Common myeloid progenitor, CD34-positive (primary cell): Measurements from ENCODE around the gene VASN.

Source experiments
- CTCF ChIA-PET: fragments of 350-600 bp; sonication (Branson Sonifier 250); formaldehyde crosslinking; loops from one replicate; lab custom pipeline; 2021; ENCODE audit warnings: antibody characterized with exemption; lab: Charles Lee
- POLR2A ChIA-PET: fragments of 350-600 bp; sonication (Branson Sonifier 250); formaldehyde crosslinking; loops from one replicate; lab custom pipeline; 2021; ENCODE audit warnings: antibody characterized with exemption; lab: Charles Lee
- DNase-seq, 3 donors: peaks; one replicate each; pipeline versions ENCODE4 v3.0.0 to v3.0.0-alpha.2; 2013
- H3K27ac ChIP-seq, 2 experiments: 1 replicate in 1 of 2; 2 replicates in 1 of 2; pipeline ENCODE4 v1.7.0; 2013; ENCODE audit warnings: inconsistent platforms in 2 of 2, low read length in 2 of 2, mild to moderate bottlenecking in 2 of 2, low read depth in 1 of 2, moderate library complexity in 1 of 2; ENCODE audit not compliant: severe bottlenecking in 2 of 2, insufficient read depth in 1 of 2, poor library complexity in 1 of 2
- H3K27me3 ChIP-seq, 5 experiments: replicated peaks in 2 of 5; 1 replicate in 3 of 5; 2 replicates in 2 of 5; pipeline versions ENCODE4 v1.6.1 to v1.7.0; 2013; ENCODE audit warnings: low read length in 4 of 5, mild to moderate bottlenecking in 2 of 5, moderate library complexity in 2 of 5, inconsistent platforms in 1 of 5; ENCODE audit not compliant: insufficient read depth in 5 of 5, control insufficient read depth in 4 of 5
- H3K36me3 ChIP-seq, 4 experiments: 1 replicate in 2 of 4; 2 replicates in 2 of 4; pipeline versions ENCODE4 v1.6.1 to v1.7.0; 2013; ENCODE audit warnings: low read length in 3 of 4, control low read depth in 1 of 4, mild to moderate bottlenecking in 1 of 4; ENCODE audit not compliant: control insufficient read depth in 4 of 4, insufficient read depth in 4 of 4
- H3K4me1 ChIP-seq, 4 experiments: 1 replicate in 3 of 4; 2 replicates in 1 of 4; pipeline versions ENCODE4 v1.6.1 to v1.7.1; 2013; ENCODE audit warnings: low read length in 3 of 4, mild to moderate bottlenecking in 3 of 4, control low read depth in 1 of 4, inconsistent platforms in 1 of 4, moderate library complexity in 1 of 4; ENCODE audit not compliant: control insufficient read depth in 4 of 4, insufficient read depth in 4 of 4; ENCODE audit errors: control extremely low read depth in 1 of 4
- H3K4me3 ChIP-seq, 7 experiments: 1 replicate in 4 of 7; 2 replicates in 3 of 7; pipeline versions ENCODE4 v1.5.1 to v1.7.0; 2013; ENCODE audit warnings: mild to moderate bottlenecking in 7 of 7, low read length in 6 of 7, moderate library complexity in 6 of 7, inconsistent platforms in 2 of 7, low read depth in 2 of 7, control low read depth in 1 of 7; ENCODE audit not compliant: insufficient read depth in 4 of 7, control insufficient read depth in 1 of 7; ENCODE audit errors: extremely low read depth in 1 of 7
- H3K9me3 ChIP-seq, 5 experiments: 1 replicate in 4 of 5; 2 replicates in 1 of 5; pipeline versions ENCODE4 v1.6.1 to v1.7.1; 2013; ENCODE audit warnings: low read length in 4 of 5, mild to moderate bottlenecking in 2 of 5, inconsistent platforms in 1 of 5, low read depth in 1 of 5, moderate library complexity in 1 of 5; ENCODE audit not compliant: control insufficient read depth in 4 of 5, insufficient read depth in 2 of 5; ENCODE audit errors: control extremely low read depth in 1 of 5
- WGBS: methylation state at CpG from one replicate; pipeline ENCODE4 v1.1.5; 2013; ENCODE audit not compliant: insufficient coverage; 5-methylcytosine and 5-hydroxymethylcytosine counted together

The VASN gene

DNA sequence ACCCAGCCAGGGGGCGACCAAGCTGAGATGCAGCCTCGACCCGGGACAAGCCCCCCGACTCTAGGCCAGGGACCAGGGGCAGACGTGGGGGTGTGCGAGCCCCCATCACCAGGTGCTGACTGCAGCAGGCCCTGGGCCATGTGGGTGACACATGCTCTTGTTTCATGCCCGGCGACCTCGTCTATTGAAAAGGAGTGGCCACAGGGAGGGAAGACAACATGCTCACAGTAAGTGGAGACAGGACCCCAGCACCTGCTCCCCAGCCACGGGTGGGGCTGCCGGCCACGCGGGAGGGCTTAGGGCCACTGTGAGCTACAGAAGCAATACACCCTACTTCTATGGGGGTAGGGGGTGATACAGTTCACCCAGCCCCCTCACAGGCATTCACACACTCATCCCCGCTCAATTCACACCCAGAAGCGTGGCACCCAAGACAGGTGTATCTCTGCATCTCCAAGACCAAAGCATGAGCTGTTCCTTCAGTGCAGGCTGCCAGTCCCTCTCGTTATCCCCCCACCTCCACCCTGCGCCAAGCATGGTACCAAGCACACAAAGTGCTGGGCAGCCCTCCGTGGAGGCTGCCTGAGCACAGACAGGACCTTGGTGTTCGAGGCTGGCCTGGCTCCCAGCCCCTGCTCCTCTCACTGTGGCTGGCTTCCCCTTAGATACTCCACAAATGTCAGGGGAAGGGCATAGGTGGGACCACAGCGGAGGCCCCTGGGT is 13.6 kb downstream of the VASN start:
- no peaks in the 10 kb centered on the region for H3K9me3 ChIP-seq
- H3K4me1 ChIP-seq, result peaks cover 0 to 4% (median 0%) of the 10 kb centered on the region in 4 experiments
- DNase-seq, result no peak
- 91% methylated on average over 14 of the region's 20 CpGs for WGBS
- POLR2A ChIA-PET, result no interaction called here
- peaks cover 13 to 81% (median 53%) of the 10 kb centered on the region in 4 experiments for H3K36me3 ChIP-seq
- no peak overlapping the region for H3K27ac ChIP-seq
- CTCF ChIA-PET, result interaction anchor here (1.5 to 12.2 kb wide), 2 partner anchors 9 to 17 kb away, joined by 4 to 112 read pairs; no protein-coding TSS in a partner anchor
- H3K4me3 ChIP-seq, result no peak overlapping the region
- no peaks in the 10 kb centered on the region for H3K27me3 ChIP-seq

DNA sequence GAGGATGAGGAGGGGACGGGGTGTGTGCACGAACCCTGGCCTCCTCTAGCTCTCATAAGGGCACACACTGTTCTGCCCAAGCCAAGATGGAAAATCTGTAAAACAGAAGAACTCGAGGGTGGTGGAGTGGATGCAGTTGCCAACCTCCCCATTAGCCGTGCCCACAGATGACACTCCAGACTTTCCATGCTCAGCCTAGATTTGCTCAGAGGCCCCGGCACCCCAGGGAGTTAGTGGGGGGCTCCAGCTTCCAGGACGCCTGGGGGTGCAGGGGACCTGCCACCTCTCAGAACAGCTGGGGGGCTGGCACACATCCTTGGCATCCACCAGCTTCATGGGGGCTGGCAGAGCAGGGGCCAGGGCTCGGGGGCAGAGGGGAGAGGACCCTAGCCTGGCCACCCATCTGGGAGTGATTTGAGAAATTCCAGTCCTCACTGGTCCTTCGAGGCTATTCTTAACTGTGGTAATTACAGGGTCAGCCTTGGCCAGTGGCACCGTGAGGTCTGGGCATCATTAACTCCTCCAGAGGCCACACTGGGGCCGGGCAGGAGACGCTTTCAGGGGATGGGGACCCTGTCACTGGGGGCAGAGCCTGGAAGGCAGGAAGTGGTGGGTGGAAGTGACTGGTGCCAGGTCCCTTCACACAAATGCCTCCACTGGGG is 14.3 kb downstream of the VASN start:
- WGBS, result 88% methylated on average over 6 of the region's 11 CpGs
- Histone ChIP-seq H3K9me3 (no peaks in the 10 kb centered on the region), H3K4me1 (peaks cover 0 to 4% (median 0%) of the 10 kb centered on the region in 4 experiments), H3K4me3 (no peak overlapping the region), H3K27ac (no peak overlapping the region), H3K36me3 (peaks cover 16 to 83% (median 54%) of the 10 kb centered on the region in 4 experiments), H3K27me3 (no peaks in the 10 kb centered on the region)
- ChIA-PET POLR2A (no interaction called here), CTCF (interaction anchor here (1.5 to 12.2 kb wide), 2 partner anchors 8 to 16 kb away, joined by 4 to 112 read pairs; no protein-coding TSS in a partner anchor)
- DNase-seq, result no peak

DNA sequence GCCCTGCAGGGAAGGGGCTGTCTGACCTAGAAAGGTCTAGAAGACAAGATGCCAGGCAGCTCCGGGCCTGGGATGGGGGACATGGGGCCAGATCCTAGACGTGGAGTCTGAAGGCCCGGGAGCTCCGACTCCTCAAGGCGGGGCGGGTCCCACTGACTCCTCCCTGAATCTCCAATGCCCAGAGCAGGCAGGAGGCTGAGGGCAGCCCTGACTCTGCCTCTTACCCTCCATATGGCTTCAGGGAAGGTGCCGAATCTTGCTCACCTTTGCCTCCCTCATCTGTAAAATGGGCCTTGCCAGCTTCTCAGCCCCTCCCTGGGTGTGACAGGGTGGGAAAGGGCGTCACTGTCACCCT is 14.8 kb downstream of the VASN start:
- Histone ChIP-seq H3K4me1 (peaks cover 0 to 4% (median 0%) of the 10 kb centered on the region in 4 experiments), H3K9me3 (no peaks in the 10 kb centered on the region), H3K27ac (no peak overlapping the region), H3K27me3 (no peaks in the 10 kb centered on the region), H3K36me3 (peaks cover 16 to 79% (median 50%) of the 10 kb centered on the region in 4 experiments), H3K4me3 (no peak overlapping the region)
- no peak for DNase-seq
- ChIA-PET POLR2A (no interaction called here), CTCF (interaction anchor here (12.2 kb wide), 1 partner anchor 16 kb away, joined by 112 read pairs; no protein-coding TSS in a partner anchor)
- WGBS, result 98% methylated on average over 8 of the region's 8 CpGs

DNA sequence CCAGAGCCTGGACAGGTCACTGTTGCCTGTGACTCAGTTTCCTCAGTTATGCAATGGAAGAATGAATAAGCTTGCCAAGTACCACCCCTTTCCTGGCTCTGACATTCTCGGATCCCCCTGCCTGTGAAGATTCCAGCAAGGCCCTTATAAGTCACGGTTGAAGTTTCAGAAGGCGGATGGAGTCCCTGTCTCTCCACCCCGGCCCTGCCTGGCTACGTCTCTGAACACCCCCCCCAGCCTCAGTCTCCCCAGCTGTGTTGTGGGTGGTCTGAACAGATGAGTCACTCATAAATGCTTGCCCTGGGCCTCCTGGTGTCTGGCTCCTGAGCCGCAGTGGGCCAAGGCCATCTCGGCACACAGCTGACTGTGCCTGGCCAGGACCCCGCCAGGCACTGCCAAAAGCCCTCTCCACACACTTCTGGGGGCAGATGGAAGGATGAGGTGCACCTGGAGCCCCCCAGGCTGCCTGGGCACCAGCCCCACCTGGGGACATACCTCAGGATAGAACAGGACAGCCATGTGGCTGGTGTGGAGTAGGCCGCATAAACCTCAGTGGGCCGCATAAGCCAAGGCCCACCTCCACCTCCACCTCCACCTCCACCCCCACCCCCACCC is 15.4 kb downstream of the VASN start:
- Histone ChIP-seq H3K36me3 (peaks cover 16 to 78% (median 49%) of the 10 kb centered on the region in 4 experiments), H3K27me3 (no peaks in the 10 kb centered on the region), H3K4me3 (no peak overlapping the region), H3K9me3 (no peaks in the 10 kb centered on the region), H3K27ac (no peak overlapping the region), H3K4me1 (peaks cover 0 to 4% (median 0%) of the 10 kb centered on the region in 4 experiments)
- DNase-seq, result no peak
- 100% methylated on average over 8 of the region's 10 CpGs for WGBS
- POLR2A ChIA-PET, result interaction anchor here (1.3 kb wide), 1 partner anchor 28 kb away, joined by 4 read pairs; no protein-coding TSS in a partner anchor
- CTCF ChIA-PET, result interaction anchor here (12.2 kb wide), 1 partner anchor 15 kb away, joined by 112 read pairs; no protein-coding TSS in a partner anchor

DNA sequence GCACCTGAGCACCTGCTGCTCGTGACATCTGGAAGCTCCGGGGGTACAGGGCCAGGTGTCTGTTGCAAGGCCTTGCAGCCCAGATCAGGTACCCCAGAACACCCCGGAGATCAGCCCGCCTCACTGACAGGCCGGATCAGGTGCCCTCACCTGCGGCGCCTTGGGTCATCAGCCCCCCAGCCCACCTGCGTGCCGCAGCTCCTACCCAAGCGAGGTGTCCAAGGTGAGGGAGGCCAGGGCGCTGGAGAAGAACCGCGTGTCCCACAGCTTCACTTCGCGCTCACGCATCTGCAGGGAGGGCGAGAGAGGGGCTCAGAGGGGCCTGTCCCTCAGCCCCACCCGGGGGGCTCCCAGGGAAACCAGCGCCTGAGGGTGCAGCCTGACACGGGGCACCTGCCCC is 16.1 kb downstream of the VASN start:
- WGBS, result 96% methylated on average over 20 of the region's 20 CpGs
- H3K4me3 ChIP-seq, result no peak overlapping the region
- CTCF ChIA-PET, result interaction anchor here (12.2 kb wide), 1 partner anchor 14 kb away, joined by 112 read pairs; no protein-coding TSS in a partner anchor
- no peak overlapping the region for H3K27ac ChIP-seq
- no peaks in the 10 kb centered on the region for H3K27me3 ChIP-seq
- no peaks in the 10 kb centered on the region for H3K9me3 ChIP-seq
- peaks cover 0 to 4% (median 0%) of the 10 kb centered on the region in 4 experiments for H3K4me1 ChIP-seq
- POLR2A ChIA-PET, result interaction anchor here (1.3 kb wide), 1 partner anchor 28 kb away, joined by 4 read pairs; no protein-coding TSS in a partner anchor
- no peak for DNase-seq
- H3K36me3 ChIP-seq, result peaks cover 16 to 84% (median 49%) of the 10 kb centered on the region in 4 experiments

DNA sequence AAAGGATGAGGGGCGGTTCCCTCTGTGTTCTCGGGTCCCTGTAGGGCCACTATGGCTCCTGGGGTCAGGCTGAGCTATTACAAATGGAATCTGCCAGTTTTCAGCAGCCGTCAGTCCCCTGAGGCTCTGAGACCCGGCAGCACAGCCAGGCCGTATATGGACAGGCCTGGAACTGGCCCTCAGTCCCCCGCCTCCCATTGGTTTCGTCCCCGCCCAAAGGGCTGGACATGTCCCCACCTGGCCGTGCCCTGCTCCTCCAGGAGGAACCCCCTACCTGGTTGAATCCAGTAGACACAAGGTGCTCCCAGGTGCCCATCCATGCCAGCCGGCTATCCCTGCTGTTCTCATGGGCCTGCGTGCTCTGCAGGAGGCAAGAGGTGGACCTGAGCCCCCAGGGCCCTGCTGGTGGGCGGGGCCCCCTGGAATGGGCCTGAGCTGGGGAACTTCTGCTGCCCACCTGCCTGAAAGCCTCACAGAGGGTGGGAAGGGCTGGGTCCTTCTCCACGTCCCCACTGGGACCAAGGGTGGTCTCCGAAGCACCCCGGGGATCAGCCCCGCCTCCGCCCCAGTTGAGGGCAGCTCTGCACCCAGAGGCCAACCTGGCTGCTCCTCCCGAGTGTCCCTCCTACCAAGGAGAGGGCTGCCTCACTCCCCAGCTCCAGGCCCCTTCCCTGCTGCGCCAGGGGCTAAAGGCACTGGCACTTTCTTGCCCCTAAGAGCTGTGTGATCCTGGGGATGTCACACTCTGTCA is 16.8 kb downstream of the VASN start:
- no peaks in the 10 kb centered on the region for H3K27me3 ChIP-seq
- 96% methylated on average over 17 of the region's 19 CpGs for WGBS
- CTCF ChIA-PET, result interaction anchor here (12.2 kb wide), 1 partner anchor 14 kb away, joined by 112 read pairs; no protein-coding TSS in a partner anchor
- POLR2A ChIA-PET, result interaction anchor here (1.3 kb wide), 1 partner anchor 29 kb away, joined by 4 read pairs; no protein-coding TSS in a partner anchor
- no peak overlapping the region for H3K4me3 ChIP-seq
- no peak for DNase-seq
- no peak overlapping the region for H3K27ac ChIP-seq
- H3K9me3 ChIP-seq, result no peaks in the 10 kb centered on the region
- peaks cover 16 to 86% (median 53%) of the 10 kb centered on the region in 4 experiments for H3K36me3 ChIP-seq
- H3K4me1 ChIP-seq, result peaks cover 0 to 4% (median 0%) of the 10 kb centered on the region in 4 experiments
